Uterus (tissue), 4 donors: ENCODE data around the gene OS9. TPM values are rescaled to one million over a fixed set of nuclear protein-coding genes. Genes with fewer than 3 reads are reported as not detected.
"Not testable (repeated sequence)": the region's sequence is repeated elsewhere in the genome, so short reads cannot be mapped to it uniquely, and the experiment has no call there.

Experiments
- DNase-seq, 2 donors: peaks; one replicate each; pipeline ENCODE4 v3.0.0-alpha.2; 2019 to 2020
- H3K27ac ChIP-seq, 2 donors: fragments of 200-600 bp; sonication (generic); 1 replicate in 1 of 2; 2 replicates in 1 of 2; pipeline ENCODE4 v1.5.1; 2016 to 2018
- H3K27me3 ChIP-seq, 2 donors: fragments of 200-600 bp; sonication (generic); one replicate each; pipeline ENCODE4 v1.5.1; 2018 to 2019; ENCODE audit warnings: control low read depth in 1 of 2
- H3K36me3 ChIP-seq, 2 donors: fragments of 200-600 bp; sonication (generic); one replicate each; pipeline ENCODE4 v1.5.1; 2019; ENCODE audit warnings: control low read depth in 1 of 2
- H3K4me1 ChIP-seq, 2 donors: fragments of 200-600 bp; sonication (generic); one replicate each; pipeline ENCODE4 v1.5.1; 2018 to 2019; ENCODE audit warnings: control low read depth in 1 of 2
- H3K4me3 ChIP-seq, 2 donors: fragments of 200-600 bp; sonication (generic); 1 replicate in 1 of 2; 2 replicates in 1 of 2; pipeline ENCODE4 v1.5.1; 2018 to 2019; ENCODE audit warnings: mild to moderate bottlenecking in 1 of 2
- H3K9me3 ChIP-seq, 2 donors: fragments of 200-600 bp; sonication (generic); one replicate each; pipeline ENCODE4 v1.5.1; 2019; ENCODE audit warnings: control low read depth in 1 of 2
- CTCF ChIP-seq, 4 experiments: fragments of 200-600 bp in 2 of 4; fragments of 450-650 bp in 2 of 4; sonication (generic) in 2 of 4; IDR thresholded peaks; one replicate each; pipeline ENCODE4 v1.5.1; 2016 to 2019; ENCODE audit warnings: antibody characterized with exemption in 4 of 4, mild to moderate bottlenecking in 2 of 4, moderate library complexity in 1 of 4
- POLR2A ChIP-seq, 2 donors: fragments of 450-650 bp; IDR thresholded peaks; one replicate each; pipeline ENCODE4 v1.6.1; 2016; ENCODE audit warnings: antibody characterized with exemption in 2 of 2, mild to moderate bottlenecking in 1 of 2, moderate library complexity in 1 of 2
- intact Hi-C: fragments of 100-400 bp; cut with DNase I; formaldehyde crosslinking; loops from one replicate; pipeline ENCODE4 v1.15.1; 2023; ENCODE audit warnings: low total_unique reads
- total RNA-seq, 4 donors: library from RNA; depleted of rRNA in 3 of 4; stranded (reverse); fragments of >200 nt in 3 of 4; gene quantifications; one replicate each; pipeline versions ENCODE4 v1.1.0 to v1.2.4, GENCODE V29; 2014 to 2023
- donor health status: DM: yes; HTN: yes; CAD: no.

Gene OS9
- total RNA-seq, 4 donors from 2014 or later = 189 to 339 (median 252) TPM

- no peak for TF ChIP-seq CTCF (IDR thresholded peaks at IDR 0.05)
- TF ChIP-seq POLR2A (IDR thresholded peaks at IDR 0.05) = no peak
- no peak for DNase-seq
- Histone ChIP-seq H3K4me3 (no peak overlapping the region), H3K27me3 (no peaks in the 10 kb centered on the region), H3K36me3 (no peaks in the 10 kb centered on the region), H3K27ac (no peak overlapping the region), H3K9me3 (no peaks in the 10 kb centered on the region), H3K4me1 (no peaks in the 10 kb centered on the region)
- intact Hi-C loops = no loop called here
These were observed 18.8 kb downstream of the OS9 start for GRCh38 chr12:57712701-57713100.

- DNase-seq = no peak
- H3K9me3 ChIP-seq = no peaks in the 10 kb centered on the region
- no peak overlapping the region for H3K4me3 ChIP-seq
- TF ChIP-seq CTCF (IDR thresholded peaks at IDR 0.05) (no peak), POLR2A (IDR thresholded peaks at IDR 0.05) (no peak)
- H3K27ac ChIP-seq = no peak overlapping the region
- intact Hi-C loops = no loop called here
- no peaks in the 10 kb centered on the region for H3K36me3 ChIP-seq
- no peaks in the 10 kb centered on the region for H3K27me3 ChIP-seq
- no peaks in the 10 kb centered on the region for H3K4me1 ChIP-seq
These were observed 19.3 kb downstream of the OS9 start for GRCh38 chr12:57713209-57713608.

- H3K4me1 ChIP-seq, H3K36me3 ChIP-seq, H3K9me3 ChIP-seq, H3K27ac ChIP-seq, H3K27me3 ChIP-seq, H3K4me3 ChIP-seq, DNase-seq, intact Hi-C loops: not testable (repeated sequence)
These were observed 21.3 kb downstream of the OS9 start for GRCh38 chr12:57715036-57715748.

- no peak for DNase-seq
- H3K36me3 ChIP-seq = no peaks in the 10 kb centered on the region
- H3K4me3 ChIP-seq = no peak overlapping the region
- intact Hi-C loops = no loop called here
- H3K4me1 ChIP-seq = no peaks in the 10 kb centered on the region
- no peak overlapping the region for H3K27ac ChIP-seq
- no peak for TF ChIP-seq POLR2A (IDR thresholded peaks at IDR 0.05)
- no peaks in the 10 kb centered on the region for H3K9me3 ChIP-seq
- H3K27me3 ChIP-seq = no peaks in the 10 kb centered on the region
These were observed 21.9 kb downstream of the OS9 start for GRCh38 chr12:57715786-57716185.

DNA sequence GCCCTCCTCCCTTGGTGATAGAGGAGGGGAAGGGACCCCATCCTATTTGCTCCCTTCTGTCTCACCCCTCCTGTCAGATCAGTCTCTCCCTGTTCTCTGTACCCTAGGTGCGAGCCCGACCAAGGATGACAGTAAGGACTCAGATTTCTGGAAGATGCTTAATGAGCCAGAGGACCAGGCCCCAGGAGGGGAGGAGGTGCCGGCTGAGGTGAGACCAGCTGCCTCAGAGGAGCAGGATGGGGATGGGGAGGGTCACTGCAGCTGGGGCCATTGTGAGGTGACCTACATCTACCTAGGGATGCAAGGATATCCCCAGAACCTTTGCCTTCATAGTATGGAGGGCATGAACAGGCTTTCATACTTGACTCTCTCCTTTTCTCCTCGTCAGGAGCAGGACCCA is 22.4 kb downstream of the OS9 start:
- DNase-seq = no peak
- TF ChIP-seq POLR2A (IDR thresholded peaks at IDR 0.05) (no peak), CTCF (IDR thresholded peaks at IDR 0.05) (no peak)
- Histone ChIP-seq H3K4me3 (no peak overlapping the region), H3K27me3 (no peaks in the 10 kb centered on the region), H3K36me3 (no peaks in the 10 kb centered on the region), H3K4me1 (no peaks in the 10 kb centered on the region), H3K9me3 (no peaks in the 10 kb centered on the region), H3K27ac (no peak overlapping the region)
- intact Hi-C loops = no loop called here

GRCh38 chr12:57717131-57717530 is 23.2 kb downstream of the OS9 start:
- no peak overlapping the region for H3K27ac ChIP-seq
- no peak overlapping the region for H3K4me3 ChIP-seq
- TF ChIP-seq POLR2A (IDR thresholded peaks at IDR 0.05) (no peak), CTCF (IDR thresholded peaks at IDR 0.05) (no peak)
- no peaks in the 10 kb centered on the region for H3K4me1 ChIP-seq
- intact Hi-C loops = no loop called here
- H3K9me3 ChIP-seq = no peaks in the 10 kb centered on the region
- DNase-seq = no peak
- no peaks in the 10 kb centered on the region for H3K36me3 ChIP-seq
- no peaks in the 10 kb centered on the region for H3K27me3 ChIP-seq
